ENCODE measurements around the gene ZNF146.
"Not testable (repeated sequence)": the region's sequence is repeated elsewhere in the genome, so short reads cannot be mapped to it uniquely, and the experiment has no call there.

Gene ZNF146

DNA sequence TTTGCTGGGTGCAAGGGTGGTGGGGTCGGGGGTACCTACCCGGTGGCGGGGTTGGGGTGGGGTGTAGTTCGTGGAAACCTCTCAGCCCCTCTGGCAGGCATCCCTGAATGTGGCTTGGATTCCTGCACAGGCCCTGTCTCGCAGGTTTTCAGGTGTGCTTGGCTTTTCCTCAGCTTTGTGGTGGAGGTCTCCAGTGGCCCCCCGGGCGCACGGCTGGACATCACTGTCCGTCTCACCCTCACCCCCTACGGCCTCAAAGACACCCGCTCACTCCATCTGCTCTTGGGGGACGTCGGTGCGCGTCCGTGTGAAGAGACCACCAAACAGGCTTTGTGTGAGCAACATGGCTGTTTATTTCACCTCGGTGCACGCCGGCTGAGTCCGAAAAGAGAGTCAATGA, 44.3 kb downstream of the ZNF146 start:
- DNase-seq (ENCODE audit: low read depth): no peak
- no peak for TF ChIP-seq MYC (IDR thresholded peaks at IDR 0.05; ENCODE audit: low read depth, low read length)
- no peak overlapping the region for H3K4me3 ChIP-seq (ENCODE audit: low read depth, low read length)

DNA sequence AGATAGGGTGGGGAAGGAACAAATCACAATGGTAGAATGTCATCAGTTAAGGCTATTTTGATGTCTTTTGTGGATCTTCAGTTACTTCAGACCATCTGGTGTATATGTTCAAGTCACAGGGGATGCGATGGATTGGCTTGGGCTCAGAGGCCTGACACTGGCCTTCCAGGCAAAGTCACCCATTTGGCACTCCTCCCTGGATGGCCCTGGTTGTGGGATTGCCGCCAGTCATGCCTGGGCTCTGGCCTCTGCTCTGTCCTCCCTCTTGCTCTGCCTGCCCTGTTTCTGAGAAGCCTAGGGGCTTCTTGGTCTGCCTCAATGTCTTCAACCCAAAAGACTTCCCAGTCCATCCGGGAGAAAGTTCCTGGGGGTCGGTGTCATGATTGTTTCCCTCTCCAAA, 50.2 kb downstream of the ZNF146 start:
- H3K4me3 ChIP-seq (ENCODE audit: low read depth, low read length): no peak overlapping the region
- DNase-seq (ENCODE audit: low read depth): no peak
- TF ChIP-seq, protein P1, sequence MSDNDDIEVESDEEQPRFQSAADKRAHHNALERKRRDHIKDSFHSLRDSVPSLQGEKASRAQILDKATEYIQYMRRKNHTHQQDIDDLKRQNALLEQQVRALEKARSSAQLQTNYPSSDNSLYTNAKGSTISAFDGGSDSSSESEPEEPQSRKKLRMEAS (IDR thresholded peaks at IDR 0.05; ENCODE audit: low read depth, low read length): no peak
- TF ChIP-seq, protein P2, sequence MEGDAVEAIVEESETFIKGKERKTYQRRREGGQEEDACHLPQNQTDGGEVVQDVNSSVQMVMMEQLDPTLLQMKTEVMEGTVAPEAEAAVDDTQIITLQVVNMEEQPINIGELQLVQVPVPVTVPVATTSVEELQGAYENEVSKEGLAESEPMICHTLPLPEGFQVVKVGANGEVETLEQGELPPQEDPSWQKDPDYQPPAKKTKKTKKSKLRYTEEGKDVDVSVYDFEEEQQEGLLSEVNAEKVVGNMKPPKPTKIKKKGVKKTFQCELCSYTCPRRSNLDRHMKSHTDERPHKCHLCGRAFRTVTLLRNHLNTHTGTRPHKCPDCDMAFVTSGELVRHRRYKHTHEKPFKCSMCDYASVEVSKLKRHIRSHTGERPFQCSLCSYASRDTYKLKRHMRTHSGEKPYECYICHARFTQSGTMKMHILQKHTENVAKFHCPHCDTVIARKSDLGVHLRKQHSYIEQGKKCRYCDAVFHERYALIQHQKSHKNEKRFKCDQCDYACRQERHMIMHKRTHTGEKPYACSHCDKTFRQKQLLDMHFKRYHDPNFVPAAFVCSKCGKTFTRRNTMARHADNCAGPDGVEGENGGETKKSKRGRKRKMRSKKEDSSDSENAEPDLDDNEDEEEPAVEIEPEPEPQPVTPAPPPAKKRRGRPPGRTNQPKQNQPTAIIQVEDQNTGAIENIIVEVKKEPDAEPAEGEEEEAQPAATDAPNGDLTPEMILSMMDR (IDR thresholded peaks at IDR 0.05; ENCODE audit: low read depth, low read length): no peak
- no peak for TF ChIP-seq MYC (IDR thresholded peaks at IDR 0.05; ENCODE audit: low read depth, low read length)
- TF ChIP-seq POLR2A (IDR thresholded peaks at IDR 0.05; ENCODE audit: extremely low read depth, insufficient read length): no peak

DNA sequence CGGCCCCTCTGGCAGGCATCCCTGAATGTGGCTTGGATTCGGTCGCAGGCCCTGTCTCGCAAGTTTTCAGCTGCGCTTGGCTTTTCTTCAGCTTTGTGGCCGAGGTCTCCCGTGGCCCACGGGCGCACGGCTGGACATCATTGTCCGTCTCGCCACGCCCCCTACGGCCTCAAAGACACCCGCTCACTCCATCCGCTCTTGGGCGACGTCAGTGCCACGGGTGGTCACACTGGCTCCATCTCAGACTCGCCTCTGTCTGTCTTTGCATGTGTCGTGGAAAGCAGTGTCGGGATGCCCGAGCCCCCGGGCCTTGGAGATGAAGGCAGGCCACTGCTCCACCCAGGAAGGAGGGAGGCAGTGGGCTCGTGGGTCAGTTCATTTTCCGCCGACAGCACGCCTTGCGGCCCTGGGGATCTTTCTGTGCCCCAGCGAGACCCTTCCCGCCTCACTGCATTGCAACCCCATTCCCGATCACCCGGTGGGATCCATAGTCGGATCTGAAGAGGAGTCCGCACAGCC, 51.0 kb downstream of the ZNF146 start:
- no peak for DNase-seq (ENCODE audit: low read depth)
- H3K4me3 ChIP-seq (ENCODE audit: low read depth, low read length): no peak overlapping the region
- TF ChIP-seq MYC (IDR thresholded peaks at IDR 0.05; ENCODE audit: low read depth, low read length) (no peak), POLR2A (IDR thresholded peaks at IDR 0.05; ENCODE audit: extremely low read depth, insufficient read length) (no peak)
- TF ChIP-seq, protein P2 (IDR thresholded peaks at IDR 0.05; ENCODE audit: low read depth, low read length): no peak

DNA sequence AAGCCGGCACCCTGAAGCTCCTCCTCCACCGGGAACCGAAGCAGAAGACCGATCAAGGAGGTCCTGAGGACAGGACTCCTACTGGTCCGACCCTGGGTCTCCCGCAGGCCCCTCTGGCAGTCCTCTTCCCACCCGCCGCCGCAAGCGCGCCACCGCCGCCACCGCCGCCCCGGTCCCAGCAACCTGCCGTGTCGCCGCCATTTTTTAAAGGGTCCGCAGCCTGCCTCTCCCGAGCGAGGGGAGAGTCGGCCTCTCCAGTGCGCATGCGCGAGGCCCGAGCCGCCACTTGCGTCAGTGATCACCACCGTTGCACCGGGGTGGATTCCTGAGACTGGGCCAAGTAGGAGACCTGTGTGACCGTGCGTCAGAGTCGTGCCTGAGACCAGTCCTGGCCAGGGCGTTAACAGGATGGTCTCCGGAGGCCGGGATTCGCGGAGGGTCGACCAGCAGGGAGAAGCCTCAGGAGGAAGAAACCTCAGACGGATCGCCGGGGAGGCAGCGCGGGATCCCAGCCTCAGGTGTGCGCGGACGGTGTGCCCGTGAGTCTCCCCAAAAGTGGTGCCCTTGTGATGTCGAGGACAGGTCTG, 51.6 kb downstream of the ZNF146 start:
- no peak overlapping the region for H3K4me3 ChIP-seq (ENCODE audit: low read depth, low read length)
- no peak for TF ChIP-seq MYC (IDR thresholded peaks at IDR 0.05; ENCODE audit: low read depth, low read length)
- no peak for TF ChIP-seq POLR2A (IDR thresholded peaks at IDR 0.05; ENCODE audit: extremely low read depth, insufficient read length)
- TF ChIP-seq, protein P2 (IDR thresholded peaks at IDR 0.05; ENCODE audit: low read depth, low read length): no peak
- TF ChIP-seq, protein P1 (IDR thresholded peaks at IDR 0.05; ENCODE audit: low read depth, low read length): no peak
- no peak for DNase-seq (ENCODE audit: low read depth)

DNA sequence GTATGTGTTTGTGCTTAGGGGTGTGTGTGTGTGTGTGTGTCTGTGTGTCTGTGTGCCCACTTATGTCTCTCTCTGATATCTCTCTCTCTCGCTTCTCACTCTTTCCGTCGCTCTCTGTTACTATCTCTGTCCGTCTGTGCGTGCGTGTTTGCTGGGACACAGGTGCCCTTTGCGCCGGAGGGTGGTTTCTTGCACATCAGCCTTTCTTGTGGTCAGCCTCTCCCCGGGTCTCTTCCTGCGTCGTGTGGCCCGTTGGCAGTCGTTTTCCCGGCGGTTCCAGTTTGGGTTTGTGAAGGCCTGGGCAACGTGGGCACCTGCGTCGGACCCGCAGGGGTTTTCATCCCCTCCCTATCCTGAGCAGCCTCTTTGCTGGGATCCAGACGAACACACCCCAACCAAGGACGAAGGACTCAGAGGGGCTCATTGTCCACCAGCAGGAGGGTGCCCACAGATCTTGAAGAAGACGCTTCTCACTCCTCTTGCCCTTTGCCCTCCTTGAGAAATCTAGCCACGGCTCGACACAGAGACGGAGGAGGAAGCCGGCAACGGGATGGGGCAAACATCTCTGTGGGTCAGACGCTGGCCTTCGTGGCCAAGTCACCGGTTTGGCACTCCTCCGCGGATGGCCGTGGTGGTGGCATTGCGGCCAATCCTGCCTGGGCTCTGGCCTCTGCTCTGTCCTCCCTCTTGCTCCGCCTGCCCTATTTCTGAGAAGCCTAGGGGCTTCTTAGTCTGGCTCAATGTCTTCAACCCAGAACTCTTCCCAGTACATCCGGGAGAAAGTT, 52.3 kb downstream of the ZNF146 start:
- TF ChIP-seq, protein P2 (IDR thresholded peaks at IDR 0.05; ENCODE audit: low read depth, low read length): no peak
- no peak for TF ChIP-seq POLR2A (IDR thresholded peaks at IDR 0.05; ENCODE audit: extremely low read depth, insufficient read length)
- TF ChIP-seq, protein P1 (IDR thresholded peaks at IDR 0.05; ENCODE audit: low read depth, low read length): no peak
- no peak for TF ChIP-seq MYC (IDR thresholded peaks at IDR 0.05; ENCODE audit: low read depth, low read length)
- H3K4me3 ChIP-seq (ENCODE audit: low read depth, low read length): no peak overlapping the region
- no peak for DNase-seq (ENCODE audit: low read depth)

DNA sequence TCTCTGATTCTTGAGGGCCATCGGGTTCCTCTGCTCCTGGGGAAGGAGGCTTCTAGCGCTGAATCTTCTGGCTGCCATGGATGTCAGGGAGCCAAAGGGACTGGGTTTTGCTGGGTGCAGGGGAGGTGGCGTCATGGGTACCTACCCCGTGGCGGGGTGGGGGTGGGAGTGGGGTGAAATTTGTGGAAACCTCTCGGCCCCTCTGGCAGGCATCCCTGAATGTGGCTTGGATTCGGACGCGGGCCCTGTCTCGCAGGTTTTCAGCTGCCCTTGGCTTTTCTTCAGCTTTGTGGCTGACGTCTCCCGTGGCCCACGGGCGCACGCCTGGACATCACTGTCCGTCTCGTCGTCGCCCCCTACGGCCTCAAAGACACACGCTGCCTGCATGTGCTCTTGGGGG, 53.2 kb downstream of the ZNF146 start:
- not testable (repeated sequence) for H3K4me3 ChIP-seq (ENCODE audit: low read depth, low read length); DNase-seq (ENCODE audit: low read depth)

DNA sequence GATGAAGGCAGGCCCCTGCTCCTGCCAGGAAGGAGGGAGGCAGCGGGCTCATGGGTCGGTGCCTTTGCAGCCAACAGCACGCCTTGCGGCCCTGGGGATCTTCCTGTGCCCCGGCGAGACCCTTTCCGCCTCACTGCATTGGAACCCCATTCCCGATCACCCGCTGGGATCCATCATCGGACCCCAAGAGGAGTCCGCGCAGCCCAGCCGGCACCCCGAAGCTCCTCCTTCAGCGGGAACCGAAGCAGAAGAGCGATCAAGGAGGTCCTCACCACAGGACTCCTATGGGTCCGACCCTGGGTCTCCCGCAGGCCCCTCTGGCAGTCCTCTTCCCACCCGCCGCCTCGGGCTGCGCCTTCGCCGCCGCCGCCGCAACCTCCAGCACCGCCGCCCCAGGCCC, 53.7 kb downstream of the ZNF146 start:
- not testable (repeated sequence) for H3K4me3 ChIP-seq (ENCODE audit: low read depth, low read length); DNase-seq (ENCODE audit: low read depth)

DNA sequence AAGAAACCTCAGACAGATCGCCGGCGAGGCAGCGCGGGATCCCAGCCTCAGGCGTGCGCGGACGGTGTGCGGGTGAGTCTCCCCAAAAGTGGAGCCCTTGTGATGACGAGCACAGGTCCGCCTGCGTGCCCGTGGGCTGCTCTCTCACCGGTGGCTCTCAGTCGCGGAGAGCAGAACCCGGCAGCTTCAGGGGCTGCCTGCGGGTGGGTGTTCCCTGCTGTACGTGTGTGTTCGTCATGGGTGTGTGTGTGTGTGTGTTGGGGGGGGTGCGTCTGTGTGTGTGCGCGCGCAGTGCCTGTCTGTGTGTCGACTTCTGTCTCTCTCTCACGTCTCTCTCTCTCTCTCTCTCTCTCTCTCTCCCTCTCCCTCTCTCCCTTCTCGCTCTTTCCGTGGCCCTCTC, 54.4 kb downstream of the ZNF146 start:
- H3K4me3 ChIP-seq (ENCODE audit: low read depth, low read length); DNase-seq (ENCODE audit: low read depth): not testable (repeated sequence)
